ENCODE results near the gene DYNLT1. TPM values are rescaled to one million over a fixed set of nuclear protein-coding genes. Genes with fewer than 3 reads are reported as not detected.

The DYNLT1 gene
- 54.0 and 63.5 TPM in 2 replicates for total RNA-seq

GRCh38 chr6:158644231-158645063, at the start of gene DYNLT1:
Gene DYNLT1 (minus strand): TSS chr6:158644743. CDS start chr6:158644708, 35 bp downstream.

GRCh38 chr6:158649289-158650143, 5.0 kb upstream of the DYNLT1 start, which contains the start of gene SYTL3:
Gene SYTL3 (plus strand): TSS chr6:158650054. CDS start chr6:158663269, 13,215 bp downstream.

Other genes with a start within 250 kb of the DYNLT1 start
- gene TMEM181, start 84.7 kb downstream of the DYNLT1 start, total RNA-seq, result 65.3 and 70.3 TPM in 2 replicates
- 0.89 and 1.7 TPM in 2 replicates for gene SYTL3, start 5.3 kb upstream of the DYNLT1 start, total RNA-seq
- gene EZR, start 174.6 kb upstream of the DYNLT1 start, total RNA-seq, result 25.2 and 81.2 TPM in 2 replicates